HTR-8/SVneo (cell line): ENCODE measurements around the gene AHDC1.

Experiments used
- DNase-seq: peaks from one replicate; pipeline ENCODE4 v3.0.0; 2011; ENCODE audit warnings: low spot score, mixed read lengths; ENCODE audit not compliant: insufficient read length
- FAIRE-seq: peaks from 2 replicates; lab custom pipeline; 2011; peaks lifted over from hg19 to GRCh38; lab: Jason Lieb, UNC

Gene AHDC1

DNA sequence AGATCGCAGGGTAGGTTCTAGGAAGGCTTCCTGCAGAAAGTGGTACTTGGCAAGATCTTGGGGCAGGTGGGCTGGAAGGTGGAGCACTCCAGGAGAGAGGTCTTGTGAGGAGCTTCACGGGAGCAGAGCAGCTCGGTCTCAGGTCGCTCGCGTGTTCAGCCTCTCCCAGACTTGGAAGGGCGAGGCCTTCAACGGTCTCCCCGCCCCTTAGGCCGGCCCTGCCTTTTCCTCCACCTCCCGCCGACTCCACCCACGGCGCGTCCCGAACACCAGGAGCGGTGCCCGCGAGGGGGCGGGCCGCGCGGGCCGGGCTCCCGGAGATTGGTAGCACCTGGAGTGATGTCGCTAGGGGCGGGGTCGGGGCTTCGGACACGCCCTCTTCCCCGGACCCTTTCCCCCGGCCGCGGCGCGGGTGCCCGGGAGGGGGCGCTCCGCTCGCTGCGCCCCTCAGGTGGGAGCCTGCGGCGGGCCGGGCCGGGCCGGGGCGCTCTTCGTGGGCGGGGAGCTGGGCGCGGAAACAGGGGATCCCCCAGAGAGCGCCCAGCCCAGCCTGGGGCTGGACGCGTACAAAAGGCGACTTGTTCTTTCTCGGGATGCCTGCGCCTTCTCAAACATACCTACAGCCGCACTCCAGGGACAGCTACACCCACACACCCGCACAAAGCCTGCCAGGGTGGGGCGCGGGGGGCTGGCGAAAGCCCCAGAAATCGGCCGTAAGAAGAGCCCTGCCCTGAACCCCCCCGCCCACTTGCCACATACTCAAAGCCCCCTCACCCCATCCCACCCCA is 35.5 kb downstream of the AHDC1 start:
- DNase-seq = peak; percentile 89
- FAIRE-seq = peak; percentile 73

DNA sequence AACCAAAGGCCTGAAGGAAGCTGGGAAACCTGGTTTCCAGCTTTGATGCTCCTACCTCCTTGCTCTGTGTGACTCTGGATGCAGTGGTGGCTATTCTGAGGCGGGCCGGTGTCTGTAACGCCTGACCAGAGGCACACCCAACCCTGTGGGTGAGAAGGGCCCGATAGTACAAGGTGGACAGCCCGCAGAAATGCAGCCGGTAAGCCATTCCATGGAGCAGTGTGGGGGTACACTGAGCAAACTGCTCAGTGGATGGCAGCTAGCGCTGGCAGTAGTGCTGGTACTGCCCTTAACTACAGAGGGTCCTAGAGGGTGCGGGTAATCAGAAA is 36.0 kb downstream of the AHDC1 start:
- DNase-seq = no peak
- no peak for FAIRE-seq

DNA sequence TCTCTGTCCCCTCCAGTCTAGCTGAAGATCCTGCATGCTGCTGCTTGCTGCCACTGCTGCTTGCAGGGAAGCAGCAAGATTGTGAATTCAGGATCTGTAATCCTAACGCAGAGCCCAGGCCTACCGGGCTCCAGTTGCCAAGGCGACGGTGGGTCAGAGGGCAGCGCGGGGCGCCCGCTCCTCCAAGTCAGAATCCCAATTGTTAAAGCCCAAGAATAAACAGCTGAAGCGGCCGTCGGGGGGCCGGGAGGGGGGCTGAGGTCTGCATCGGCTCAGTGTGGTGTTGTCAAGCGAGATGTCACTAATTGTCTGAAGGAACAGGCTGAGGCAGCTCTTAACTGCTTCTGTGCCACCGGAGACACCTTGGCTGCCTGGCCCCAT is 36.8 kb downstream of the AHDC1 start:
- FAIRE-seq (no peak), DNase-seq (no peak)

DNA sequence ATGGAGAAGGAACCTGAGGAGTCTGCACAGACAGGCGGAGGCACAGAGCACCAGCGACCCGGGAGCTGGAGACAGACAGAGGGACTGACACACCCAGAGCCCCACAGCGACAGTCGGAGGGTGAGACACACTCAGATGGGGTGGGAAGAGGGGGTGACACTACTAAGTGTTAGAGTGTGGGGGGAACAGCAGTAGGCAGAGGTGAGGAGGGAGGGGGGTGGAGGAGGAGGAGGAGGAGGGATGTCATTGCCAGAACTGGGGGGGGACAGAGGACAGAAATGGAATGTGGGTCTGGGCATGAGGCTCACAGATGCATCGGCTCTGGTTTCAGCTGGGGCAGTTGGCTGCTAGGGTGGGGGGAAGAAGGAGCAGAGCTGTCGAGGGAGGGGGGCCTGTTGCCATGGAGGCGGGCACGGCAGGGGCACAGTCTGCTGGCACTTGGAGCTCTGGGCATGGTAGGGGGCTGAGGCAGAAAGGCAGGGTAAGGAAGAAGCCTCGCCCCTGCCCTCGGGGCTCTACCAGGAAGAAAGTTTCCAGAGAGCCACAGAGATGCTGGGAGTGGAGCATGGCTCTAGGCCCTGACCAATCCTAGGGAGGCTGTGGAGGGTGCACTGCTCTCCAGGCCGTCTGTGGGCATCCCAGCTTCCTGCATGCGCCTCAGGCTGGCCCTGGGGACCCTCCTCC is 37.3 kb downstream of the AHDC1 start:
- no peak for DNase-seq
- no peak for FAIRE-seq

- FAIRE-seq = no peak
- no peak for DNase-seq
These were observed 39.0 kb downstream of the AHDC1 start for GRCh38 chr1:27564710-27565649.

- FAIRE-seq (no peak), DNase-seq (no peak)
These were observed 40.1 kb downstream of the AHDC1 start for GRCh38 chr1:27563591-27564471.

DNA sequence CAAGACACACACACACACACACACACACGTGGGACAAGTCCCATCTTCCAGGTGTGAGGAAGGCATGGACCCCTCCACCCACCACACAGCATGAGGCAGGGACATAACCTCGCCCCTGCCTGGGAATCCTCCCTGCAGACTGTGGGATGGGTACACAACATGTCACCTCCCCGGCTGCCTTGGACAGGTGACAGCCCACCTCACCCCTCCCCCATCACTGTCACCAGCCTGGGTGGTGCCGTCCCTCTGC is 40.7 kb downstream of the AHDC1 start:
- FAIRE-seq (no peak), DNase-seq (no peak)

DNA sequence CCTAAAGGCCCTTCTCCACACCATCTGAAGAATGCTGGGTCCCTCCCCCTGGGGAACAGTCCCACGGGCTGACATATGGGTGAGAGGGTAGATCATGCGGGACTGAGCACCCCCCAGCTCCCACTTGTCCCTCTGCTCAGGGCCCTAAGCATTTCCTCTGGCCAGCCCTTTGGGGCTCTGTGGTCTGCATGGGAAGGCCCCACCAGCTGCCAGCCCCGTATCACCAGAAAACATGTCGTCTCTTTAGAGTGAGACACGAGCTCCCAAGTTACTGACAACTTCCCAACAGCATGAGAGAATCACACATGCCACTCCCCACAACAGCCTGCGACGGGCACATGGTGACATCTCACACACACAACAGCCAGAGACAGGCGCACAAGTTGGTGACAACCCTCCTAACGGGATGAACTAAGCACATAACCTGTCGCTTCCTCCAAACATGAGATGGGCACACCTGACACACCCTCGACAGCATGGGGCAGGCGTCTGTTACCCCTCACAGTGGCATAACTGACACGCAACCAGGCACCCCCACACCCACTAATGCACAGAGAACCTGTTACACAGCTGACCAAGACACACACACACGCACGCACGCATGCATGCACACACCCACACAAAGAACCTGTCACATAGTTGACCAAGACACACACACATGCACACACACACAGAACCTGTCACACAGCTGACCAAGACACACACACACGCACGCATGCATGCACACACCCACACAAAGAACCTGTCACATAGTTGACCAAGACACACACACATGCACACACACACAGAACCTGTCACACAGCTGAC is 41.2 kb downstream of the AHDC1 start:
- DNase-seq (no peak), FAIRE-seq (peak; percentile 90)

- DNase-seq (no peak), FAIRE-seq (no peak)
These were observed 41.9 kb downstream of the AHDC1 start for GRCh38 chr1:27562021-27562420.

- no peak for DNase-seq
- FAIRE-seq = no peak
These were observed 42.6 kb downstream of the AHDC1 start for GRCh38 chr1:27561124-27561899.

DNA sequence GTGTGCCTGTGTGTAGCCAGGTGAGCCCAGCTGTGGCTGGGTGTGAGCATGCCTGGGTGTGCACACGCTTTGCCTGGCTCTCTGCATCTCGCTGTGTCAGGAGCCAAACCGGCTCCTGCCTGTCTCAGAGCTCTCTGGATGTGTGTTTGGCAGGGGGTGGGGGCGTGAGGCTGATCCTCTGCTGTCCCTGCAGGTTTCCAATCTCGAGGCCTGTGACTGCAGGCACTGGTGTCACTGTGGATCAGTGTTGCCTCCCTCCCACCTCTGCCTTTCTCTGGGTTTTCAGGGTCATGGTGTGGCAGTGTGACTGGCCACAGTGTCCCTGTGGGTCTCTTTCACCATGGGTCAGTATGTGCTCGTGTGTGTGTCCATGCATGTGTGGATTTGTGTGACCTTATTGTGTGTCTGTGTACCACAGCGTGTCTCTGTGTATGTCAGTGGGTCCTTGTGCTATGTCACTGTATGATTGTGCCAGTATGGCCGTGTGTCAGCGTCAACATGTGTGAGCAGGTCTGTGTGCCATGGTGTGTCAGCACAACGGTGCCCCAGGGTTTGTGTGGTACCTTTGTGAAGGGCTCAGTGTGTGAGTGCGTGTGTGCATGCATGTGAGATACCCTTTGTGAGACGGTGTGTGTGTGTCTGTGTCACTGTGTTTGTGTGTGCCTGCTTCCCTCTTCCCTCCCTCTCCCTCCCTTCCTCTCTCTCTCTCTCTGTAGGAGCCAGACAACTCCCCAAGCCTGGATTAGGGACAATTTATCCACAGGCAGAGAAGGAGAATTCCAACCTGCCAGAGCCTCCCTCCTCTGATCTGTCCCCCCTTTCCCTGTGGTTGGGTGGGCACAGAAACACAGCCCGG is 43.4 kb downstream of the AHDC1 start:
- DNase-seq (no peak), FAIRE-seq (no peak)

DNA sequence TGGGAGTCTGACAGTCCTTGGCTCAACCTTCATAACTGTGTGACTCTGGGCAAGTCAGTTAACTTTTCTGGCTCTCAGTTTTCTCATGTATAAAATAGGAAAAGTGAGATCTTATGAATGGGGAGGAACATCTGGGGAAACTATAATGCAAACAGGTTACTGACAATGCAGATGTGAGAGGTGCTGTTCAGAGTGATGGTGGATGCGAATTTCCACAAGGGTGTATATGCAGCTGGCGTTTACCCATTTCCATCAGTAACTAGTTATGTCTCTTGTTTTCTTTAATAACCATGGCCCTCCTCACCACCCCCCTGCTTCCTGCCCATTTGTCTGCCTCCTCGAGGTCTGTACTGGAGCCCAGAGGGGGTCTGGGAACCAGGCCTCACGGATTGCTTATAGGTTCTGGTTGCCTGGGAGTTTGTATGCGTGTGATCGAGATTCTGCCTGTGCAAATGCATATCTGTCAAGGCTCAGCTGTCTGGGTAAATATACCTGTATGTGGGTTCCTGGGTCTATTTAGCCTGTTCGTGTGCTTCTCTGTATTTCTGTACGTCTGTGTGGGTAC is 44.4 kb downstream of the AHDC1 start:
- DNase-seq (no peak), FAIRE-seq (no peak)

- DNase-seq (no peak), FAIRE-seq (peak; percentile 74)
These were observed 46.2 kb downstream of the AHDC1 start for GRCh38 chr1:27557596-27558340.

GRCh38 chr1:27556781-27557595 is 47.0 kb downstream of the AHDC1 start:
- DNase-seq (peak; percentile 91), FAIRE-seq (peak; percentile 70)

- no peak for FAIRE-seq
- DNase-seq = no peak
These were observed 47.5 kb downstream of the AHDC1 start for GRCh38 chr1:27556435-27556780.
